ENCODE measurements around the gene CPA3.

The CPA3 gene, protein sequence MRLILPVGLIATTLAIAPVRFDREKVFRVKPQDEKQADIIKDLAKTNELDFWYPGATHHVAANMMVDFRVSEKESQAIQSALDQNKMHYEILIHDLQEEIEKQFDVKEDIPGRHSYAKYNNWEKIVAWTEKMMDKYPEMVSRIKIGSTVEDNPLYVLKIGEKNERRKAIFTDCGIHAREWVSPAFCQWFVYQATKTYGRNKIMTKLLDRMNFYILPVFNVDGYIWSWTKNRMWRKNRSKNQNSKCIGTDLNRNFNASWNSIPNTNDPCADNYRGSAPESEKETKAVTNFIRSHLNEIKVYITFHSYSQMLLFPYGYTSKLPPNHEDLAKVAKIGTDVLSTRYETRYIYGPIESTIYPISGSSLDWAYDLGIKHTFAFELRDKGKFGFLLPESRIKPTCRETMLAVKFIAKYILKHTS

GRCh38 chr3:148865049-148865448 is at the start of gene CPA3:
CPA3 (plus strand) TSS chr3:148865296; CDS start chr3:148865308, 12 bp downstream.
- Mint-ChIP-seq H3K36me3 (ENCODE audit: low read depth) (no peaks in the 10 kb centered on the region), H3K9me3 (no peaks in the 10 kb centered on the region), H3K4me3 (no peak within 1 kb of the TSS), H3K27me3 (peaks cover 27% of the 10 kb centered on the region), H3K27ac (no peak within 1 kb of the TSS), H3K4me1 (ENCODE audit: low read depth) (no peaks in the 10 kb centered on the region)

DNA sequence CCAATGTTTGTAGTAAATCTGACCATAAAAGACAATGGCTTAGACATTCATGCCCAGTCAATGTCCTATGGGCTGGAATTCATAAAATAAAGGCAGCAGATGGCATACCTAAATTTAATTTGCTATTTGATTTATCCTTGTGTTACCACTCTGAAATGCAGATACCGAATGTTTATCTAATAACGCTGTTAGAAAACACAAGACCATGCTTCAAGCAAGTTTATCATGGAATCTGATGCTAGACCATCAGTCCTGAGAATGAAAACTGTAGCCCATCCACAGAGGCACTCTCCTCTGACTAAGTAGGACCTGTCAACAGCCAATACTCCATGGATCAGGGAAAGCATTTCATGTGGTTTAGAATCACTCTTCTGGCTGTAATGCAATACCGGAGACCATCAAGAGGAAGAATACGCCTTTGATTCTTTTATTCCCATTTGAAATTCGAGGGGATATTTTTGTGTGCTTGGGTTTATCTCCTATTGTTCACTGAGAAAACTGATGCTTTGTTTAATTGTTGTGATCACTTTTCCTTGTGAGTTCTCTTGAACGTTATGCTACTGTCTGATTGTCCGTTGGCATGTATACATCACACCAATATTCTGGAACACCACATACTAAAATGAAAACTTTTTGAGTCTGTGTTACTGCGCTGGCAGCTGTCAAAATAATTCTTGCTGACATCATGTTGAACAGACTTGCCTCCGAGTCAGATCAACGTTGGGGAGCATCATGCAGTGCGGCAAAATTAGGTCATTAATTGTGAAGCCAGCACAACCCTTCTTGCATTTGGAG is 49.6 kb upstream of the CPA3 start:
- Mint-ChIP-seq H3K27me3 (peaks cover 11% of the 10 kb centered on the region), H3K4me3 (no peak overlapping the region), H3K36me3 (ENCODE audit: low read depth) (no peaks in the 10 kb centered on the region), H3K9me3 (no peaks in the 10 kb centered on the region), H3K27ac (no peak overlapping the region), H3K4me1 (ENCODE audit: low read depth) (no peaks in the 10 kb centered on the region)

DNA sequence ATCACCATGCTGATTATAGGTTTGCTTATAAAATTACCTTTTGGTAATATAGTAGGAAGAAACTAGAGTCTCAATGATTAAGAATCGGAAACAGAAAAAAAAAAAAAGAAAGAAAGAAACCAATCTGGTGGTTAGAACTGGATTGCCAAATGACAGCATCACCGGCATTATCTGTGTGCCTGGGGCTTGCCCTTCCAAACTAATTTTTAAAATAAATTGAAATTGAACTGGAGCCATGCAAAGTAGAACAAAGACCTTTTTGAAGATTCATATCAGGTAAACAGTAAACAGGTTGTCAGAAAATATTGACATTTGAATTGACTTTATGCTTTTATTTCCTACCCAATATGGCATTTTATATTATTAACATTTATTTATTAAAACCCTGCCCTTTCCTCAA is 48.7 kb upstream of the CPA3 start:
- Mint-ChIP-seq H3K27me3 (peaks cover 5% of the 10 kb centered on the region), H3K4me1 (ENCODE audit: low read depth) (no peaks in the 10 kb centered on the region), H3K4me3 (no peak overlapping the region), H3K9me3 (no peaks in the 10 kb centered on the region), H3K36me3 (ENCODE audit: low read depth) (no peaks in the 10 kb centered on the region), H3K27ac (no peak overlapping the region)

GRCh38 chr3:148816981-148817525 is 48.0 kb upstream of the CPA3 start:
- Mint-ChIP-seq H3K4me3 (no peak overlapping the region), H3K36me3 (ENCODE audit: low read depth) (no peaks in the 10 kb centered on the region), H3K9me3 (no peaks in the 10 kb centered on the region), H3K27me3 (peaks cover 5% of the 10 kb centered on the region), H3K27ac (no peak overlapping the region), H3K4me1 (ENCODE audit: low read depth) (no peaks in the 10 kb centered on the region)

- no peaks in the 10 kb centered on the region for H3K4me1 Mint-ChIP-seq (ENCODE audit: low read depth)
- no peaks in the 10 kb centered on the region for H3K36me3 Mint-ChIP-seq (ENCODE audit: low read depth)
- no peak overlapping the region for H3K4me3 Mint-ChIP-seq
- H3K27ac Mint-ChIP-seq = no peak overlapping the region
- no peaks in the 10 kb centered on the region for H3K9me3 Mint-ChIP-seq
- peaks cover 2% of the 10 kb centered on the region for H3K27me3 Mint-ChIP-seq
Measured at GRCh38 chr3:148820361-148821245, 44.5 kb upstream of the CPA3 start.

GRCh38 chr3:148823026-148823425 is 42.1 kb upstream of the CPA3 start:
- Mint-ChIP-seq H3K27ac (no peak overlapping the region), H3K36me3 (ENCODE audit: low read depth) (no peaks in the 10 kb centered on the region), H3K9me3 (no peaks in the 10 kb centered on the region), H3K4me3 (no peak overlapping the region), H3K27me3 (no peaks in the 10 kb centered on the region), H3K4me1 (ENCODE audit: low read depth) (no peaks in the 10 kb centered on the region)

DNA sequence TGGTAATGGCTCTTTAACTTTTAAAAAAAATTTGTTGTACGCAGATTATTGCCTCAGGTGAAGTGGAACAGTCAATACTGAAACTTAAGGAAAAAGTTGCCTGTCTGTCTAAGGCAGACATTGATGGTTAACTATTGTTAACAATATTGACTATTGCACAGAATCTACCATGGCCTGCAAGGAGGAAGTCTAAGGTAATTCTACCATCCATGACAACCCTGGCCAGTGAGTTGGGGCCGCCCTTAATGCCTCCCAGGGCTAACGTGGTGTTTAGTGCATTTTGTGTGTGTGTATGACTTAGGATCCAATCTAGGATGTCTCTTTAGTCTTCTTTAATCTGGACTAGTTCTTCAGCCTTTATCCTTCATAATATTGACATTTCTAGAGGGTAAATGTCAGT is 39.6 kb upstream of the CPA3 start:
- H3K36me3 Mint-ChIP-seq (ENCODE audit: low read depth) = no peaks in the 10 kb centered on the region
- no peak overlapping the region for H3K4me3 Mint-ChIP-seq
- no peaks in the 10 kb centered on the region for H3K9me3 Mint-ChIP-seq
- peaks cover 3% of the 10 kb centered on the region for H3K27me3 Mint-ChIP-seq
- H3K27ac Mint-ChIP-seq = no peak overlapping the region
- no peaks in the 10 kb centered on the region for H3K4me1 Mint-ChIP-seq (ENCODE audit: low read depth)

DNA sequence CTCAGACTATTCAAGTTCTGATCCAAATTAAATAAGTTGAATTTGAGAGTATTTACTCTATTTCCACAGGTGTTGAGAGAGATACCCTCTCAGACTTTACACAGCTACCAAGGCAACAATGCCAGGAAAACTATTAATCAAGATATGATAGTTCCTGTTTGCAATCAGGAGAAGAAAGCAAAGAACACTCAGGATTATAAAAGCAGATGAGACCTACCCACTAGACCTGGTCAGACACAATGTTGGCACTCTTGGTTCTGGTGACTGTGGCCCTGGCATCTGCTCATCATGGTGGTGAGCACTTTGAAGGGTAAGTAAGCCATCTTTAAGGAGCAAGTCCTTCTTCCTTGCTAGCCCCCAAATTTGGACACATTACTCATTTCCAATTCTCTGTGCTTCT is 37.5 kb upstream of the CPA3 start, which contains the start of gene CPB1:
Gene CPB1, plus strand, starts transcription at position 227 of the 400 bp plus-strand sequence. Its CDS starts 13 bp downstream, at position 240.
- Mint-ChIP-seq H3K27ac (no peak within 1 kb of the TSS), H3K4me1 (ENCODE audit: low read depth) (no peaks in the 10 kb centered on the region), H3K4me3 (no peak within 1 kb of the TSS), H3K9me3 (no peaks in the 10 kb centered on the region), H3K36me3 (ENCODE audit: low read depth) (no peaks in the 10 kb centered on the region), H3K27me3 (peaks cover 3% of the 10 kb centered on the region)

- Mint-ChIP-seq H3K27me3 (peaks cover 3% of the 10 kb centered on the region), H3K9me3 (no peaks in the 10 kb centered on the region), H3K27ac (no peak overlapping the region), H3K4me1 (ENCODE audit: low read depth) (no peaks in the 10 kb centered on the region), H3K36me3 (ENCODE audit: low read depth) (no peaks in the 10 kb centered on the region), H3K4me3 (no peak overlapping the region)
Measured at GRCh38 chr3:148828136-148828690, 36.9 kb upstream of the CPA3 start.

- Mint-ChIP-seq H3K9me3 (no peaks in the 10 kb centered on the region), H3K27ac (no peak overlapping the region), H3K27me3 (peaks cover 9% of the 10 kb centered on the region), H3K4me1 (ENCODE audit: low read depth) (no peaks in the 10 kb centered on the region), H3K4me3 (no peak overlapping the region), H3K36me3 (ENCODE audit: low read depth) (no peaks in the 10 kb centered on the region)
Measured at GRCh38 chr3:148829926-148830325, 35.2 kb upstream of the CPA3 start.

DNA sequence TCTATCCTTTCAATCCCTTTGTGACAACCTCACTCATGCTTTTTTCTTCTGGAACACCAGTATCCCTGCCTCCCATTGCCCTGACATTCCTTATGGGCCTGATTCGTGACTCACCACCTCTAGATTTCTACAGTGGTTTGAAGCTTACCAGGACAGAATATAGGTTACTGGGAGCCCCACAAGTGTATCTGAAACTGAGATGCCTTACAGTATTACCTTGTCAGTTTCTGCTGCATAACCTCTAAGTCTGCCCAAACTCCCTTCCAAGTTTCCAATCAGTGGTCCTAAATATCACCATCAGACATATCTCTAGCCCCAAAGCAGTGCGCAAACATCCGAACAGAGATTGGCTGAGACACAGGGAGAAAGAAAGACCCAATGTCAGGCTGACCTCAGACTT is 31.9 kb upstream of the CPA3 start:
- H3K4me1 Mint-ChIP-seq (ENCODE audit: low read depth) = no peaks in the 10 kb centered on the region
- H3K9me3 Mint-ChIP-seq = no peaks in the 10 kb centered on the region
- peaks cover 13% of the 10 kb centered on the region for H3K27me3 Mint-ChIP-seq
- no peak overlapping the region for H3K4me3 Mint-ChIP-seq
- no peak overlapping the region for H3K27ac Mint-ChIP-seq
- H3K36me3 Mint-ChIP-seq (ENCODE audit: low read depth) = no peaks in the 10 kb centered on the region

DNA sequence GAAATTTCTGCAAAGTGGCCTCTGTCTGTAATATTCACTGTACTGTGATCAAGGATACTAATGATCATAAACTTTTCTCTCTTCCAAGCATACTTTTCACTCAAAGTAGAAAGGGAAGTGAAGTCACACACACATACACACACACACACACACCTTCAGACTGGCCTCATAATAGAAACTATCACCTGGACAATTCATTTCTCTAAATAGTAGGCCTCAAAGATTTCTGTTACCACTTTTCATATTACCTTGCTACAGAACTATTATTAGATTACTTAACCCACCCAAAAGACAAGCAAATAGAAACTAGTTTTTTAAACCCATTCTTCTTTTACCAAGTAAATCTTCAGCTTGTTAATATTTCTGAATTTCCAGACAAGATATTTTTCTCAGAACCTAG is 25.3 kb upstream of the CPA3 start:
- no peaks in the 10 kb centered on the region for H3K9me3 Mint-ChIP-seq
- H3K4me1 Mint-ChIP-seq (ENCODE audit: low read depth) = no peaks in the 10 kb centered on the region
- H3K27ac Mint-ChIP-seq = no peak overlapping the region
- H3K36me3 Mint-ChIP-seq (ENCODE audit: low read depth) = no peaks in the 10 kb centered on the region
- no peak overlapping the region for H3K4me3 Mint-ChIP-seq
- peaks cover 12% of the 10 kb centered on the region for H3K27me3 Mint-ChIP-seq

- Mint-ChIP-seq H3K27ac (no peak overlapping the region), H3K27me3 (peaks cover 12% of the 10 kb centered on the region), H3K4me1 (ENCODE audit: low read depth) (no peaks in the 10 kb centered on the region), H3K36me3 (ENCODE audit: low read depth) (no peaks in the 10 kb centered on the region), H3K4me3 (no peak overlapping the region), H3K9me3 (no peaks in the 10 kb centered on the region)
Measured at GRCh38 chr3:148840451-148840850, 24.6 kb upstream of the CPA3 start.

- H3K27ac Mint-ChIP-seq = no peak overlapping the region
- H3K4me1 Mint-ChIP-seq (ENCODE audit: low read depth) = no peaks in the 10 kb centered on the region
- peaks cover 8% of the 10 kb centered on the region for H3K27me3 Mint-ChIP-seq
- no peaks in the 10 kb centered on the region for H3K36me3 Mint-ChIP-seq (ENCODE audit: low read depth)
- H3K9me3 Mint-ChIP-seq = no peaks in the 10 kb centered on the region
- H3K4me3 Mint-ChIP-seq = no peak overlapping the region
Measured at GRCh38 chr3:148845756-148846395, 19.2 kb upstream of the CPA3 start.

Measured in stimulated activated naive CD8-positive, alpha-beta T cell treated with anti-CD3 and anti-CD28 coated beads, Interleukin-15, Interleukin-2, amounts not matched to agents 100 ng/mL and 50 ng/mL, for 24 hours (primary cell).